HepG2 (cell line): ENCODE measurements around the gene NDRG3. TPM values are rescaled to one million over a fixed set of nuclear protein-coding genes. Genes with fewer than 3 reads are reported as not detected.

Experiments used
- ATAC-seq: fragments of 200-7000 bp; cut with Tn5 transposase; 3 replicates; pipeline ENCODE4 v1.9.1; 2020; ENCODE audit warnings: mild to moderate bottlenecking, moderate library complexity
- BruUV-seq: library from RNA; stranded (reverse); fragments of 400-500 nt; replicated peaks from 2 replicates; lab custom pipeline; 2021; lab: Mats Ljungman, UMichigan
- CTCF ChIA-PET: fragments of 300-600 bp; formaldehyde crosslinking; extraction: SDS; loops from one replicate; lab custom pipeline; 2021; ENCODE audit warnings: low total read pairs, inconsistent platforms, low intra/inter-chr PET ratio; lab: Yijun Ruan, JAX
- POLR2A ChIA-PET: fragments of 350-600 bp; sonication (Branson Sonifier 250); formaldehyde crosslinking; loops from one replicate; lab custom pipeline; 2020; ENCODE audit warnings: antibody characterized with exemption, inconsistent platforms; lab: Yijun Ruan, JAX
- DNase-seq: peaks from one replicate; pipeline ENCODE4 v3.0.0-alpha.2; 2015; ENCODE audit warnings: low spot score
- FAIRE-seq: peaks from 3 replicates; lab custom pipeline; 2011; peaks lifted over from hg19 to GRCh38; lab: Jason Lieb, UNC
- H2AFZ ChIP-seq: one replicate; pipeline ENCODE4 v1.6.1; 2011; ENCODE audit warnings: low read length, inconsistent platforms
- H3K27ac ChIP-seq: fragments of 300-600 bp; 3 replicates; pipeline ENCODE4 v1.8.0; 2011; ENCODE audit warnings: mixed run types, mild to moderate bottlenecking, mixed read lengths, low read length, inconsistent platforms; ENCODE audit not compliant: insufficient read depth; ENCODE audit errors: extremely low read length
- H3K27me3 ChIP-seq, 2 experiments: fragments of 200-600 bp in 1 of 2; 2 replicates in 1 of 2; 3 replicates in 1 of 2; pipeline versions ENCODE4 v1.6.0 to v1.8.0; 2011; ENCODE audit warnings: low read length in 2 of 2, mild to moderate bottlenecking in 2 of 2, moderate library complexity in 2 of 2, inconsistent platforms in 1 of 2; ENCODE audit not compliant: insufficient read depth in 2 of 2, control insufficient read depth in 1 of 2
- H3K36me3 ChIP-seq, 2 experiments: fragments of 200-600 bp in 1 of 2; replicated peaks in 1 of 2; 2 replicates in 1 of 2; 3 replicates in 1 of 2; pipeline versions ENCODE4 v1.5.1 to v1.8.0; 2011; ENCODE audit warnings: low read length in 2 of 2, inconsistent platforms in 1 of 2; ENCODE audit not compliant: insufficient read depth in 2 of 2, control insufficient read depth in 1 of 2
- H3K4me1 ChIP-seq: 2 replicates; pipeline ENCODE4 v1.5.1; 2012; ENCODE audit warnings: low read length, inconsistent platforms; ENCODE audit not compliant: insufficient read depth
- H3K4me2 ChIP-seq: 2 replicates; pipeline ENCODE4 v1.6.0; 2011; ENCODE audit warnings: low read depth, low read length, inconsistent platforms
- H3K4me3 ChIP-seq, 3 experiments: fragments of 200-600 bp in 1 of 3; sonication (generic), shearing (Covaris generic) in 1 of 3; replicated peaks in 1 of 3; 2 replicates each; pipeline ENCODE4 v1.5.1; 2011 to 2016; ENCODE audit warnings: low read length in 3 of 3, inconsistent platforms in 2 of 3, low read depth in 2 of 3, mild to moderate bottlenecking in 2 of 3, control low read depth in 1 of 3, mixed read lengths in 1 of 3; ENCODE audit not compliant: insufficient read depth in 1 of 3
- H3K79me2 ChIP-seq: one replicate; pipeline ENCODE4 v1.6.1; 2011; ENCODE audit warnings: low read length, inconsistent platforms; ENCODE audit not compliant: insufficient read depth
- H3K9ac ChIP-seq: 2 replicates; pipeline ENCODE4 v1.6.0; 2011; ENCODE audit warnings: mild to moderate bottlenecking, low read depth, low read length, inconsistent platforms; ENCODE audit not compliant: insufficient read depth
- H3K9me3 ChIP-seq: 2 replicates; pipeline ENCODE4 v1.5.1; 2012; ENCODE audit warnings: mild to moderate bottlenecking, low read length
- H4K20me1 ChIP-seq: 2 replicates; pipeline ENCODE4 v1.6.0; 2011; ENCODE audit warnings: inconsistent platforms, mild to moderate bottlenecking, low read length, moderate library complexity; ENCODE audit not compliant: insufficient read depth
- ATF7-NPFF ChIP-seq: sonication (generic); formaldehyde crosslinking; IDR thresholded peaks from 2 replicates; pipeline ENCODE4 v1.8.1; 2023; ENCODE audit warnings: mild to moderate bottlenecking, low read depth, missing genetic modification reagents, moderate library complexity
- IRF2 ChIP-seq: IDR thresholded peaks from 2 replicates; pipeline ENCODE4 v1.6.1; 2018; ENCODE audit warnings: missing genetic modification reagents, missing compliant biosample characterization
- KLF16 ChIP-seq, 2 experiments: sonication (generic) in 1 of 2; formaldehyde crosslinking in 1 of 2; IDR thresholded peaks; 2 replicates each; pipeline versions ENCODE4 v1.6.1 to v1.8.0; 2016 to 2023; ENCODE audit warnings: missing genetic modification reagents in 2 of 2, missing compliant biosample characterization in 1 of 2
- MAFK ChIP-seq, 2 experiments: IDR thresholded peaks in 1 of 2; conservative IDR thresholded peaks in 1 of 2; 2 replicates each; pipeline ENCODE4 v1.6.1; 2011; ENCODE audit warnings: improper control_type of control experiment in 2 of 2, low read length in 2 of 2
- MXD4 ChIP-seq: IDR thresholded peaks from 2 replicates; pipeline ENCODE4 v1.6.1; 2016; ENCODE audit warnings: mild to moderate bottlenecking, missing biosample characterization, missing genetic modification reagents
- SUZ12 ChIP-seq: fragments of 150-350 bp; IDR thresholded peaks from 2 replicates; pipeline ENCODE4 v1.6.1; 2014; ENCODE audit warnings: low read depth, low read length
- TBX2 ChIP-seq: sonication (generic); formaldehyde crosslinking; IDR thresholded peaks from 2 replicates; pipeline ENCODE4 v1.5.0; 2020; ENCODE audit warnings: missing genetic modification reagents, mild to moderate bottlenecking, borderline replicate concordance
- WGBS: methylation state at CpG from one replicate; pipeline ENCODE4 v1.1.6; 2017; ENCODE audit warnings: low lambda C conversion rate; 5-methylcytosine and 5-hydroxymethylcytosine counted together
- in situ Hi-C: cut with HindIII; loops from 2 replicates; pipeline ENCODE4 v1.10.0; 2017; ENCODE audit warnings: low pct_unique_long_range_greater_than_20kb; ENCODE audit not compliant: extremely low pct_ligation_motif_present
- intact Hi-C: fragments of 100-400 bp; cut with micrococcal nuclease; formaldehyde crosslinking; loops from one replicate; pipeline ENCODE4 v1.10.0; 2022; ENCODE audit not compliant: unreplicated experiment
- polyA plus RNA-seq, 8 experiments: library from polyadenylated mRNA; depleted of rRNA in 3 of 8; stranded (reverse) in 7 of 8; unstranded in 1 of 8; fragments of >200 nt; fragmentation: Illumina TruSeq in 4 of 8; extraction: Trizol in 4 of 8; gene quantifications; 2 replicates each; pipeline versions ENCODE4 v1.2.1 to v1.2.3, GENCODE V29; 2011 to 2016; ENCODE audit warnings: low read depth in 4 of 8, missing spikeins in 1 of 8, mixed read lengths in 1 of 8; ENCODE audit not compliant: insufficient read depth in 1 of 8
- total RNA-seq, 5 experiments: library from RNA; depleted of rRNA; stranded (reverse); fragments of >200 nt; fragmentation: Illumina TruSeq; extraction: Trizol; gene quantifications; 2 replicates each; pipeline ENCODE4 v1.2.3, GENCODE V29; 2016; ENCODE audit warnings: low read depth in 1 of 5
- TF ChIP-seq, protein P1 (sequence below), 2 experiments: sonication (generic) in 1 of 2; formaldehyde crosslinking in 1 of 2; IDR thresholded peaks; 2 replicates each; pipeline versions ENCODE4 v1.4.0 to v1.6.1; 2016 to 2020; ENCODE audit warnings: borderline replicate concordance in 1 of 2, low read depth in 1 of 2, mild to moderate bottlenecking in 1 of 2, missing genetic modification reagents in 1 of 2
- TF ChIP-seq, protein P2 (sequence below): IDR thresholded peaks from 2 replicates; pipeline ENCODE4 v1.6.1; 2018; ENCODE audit warnings: missing genetic modification reagents, mild to moderate bottlenecking, missing compliant biosample characterization

NDRG3 gene
- total and polyA plus RNA-seq, 2 of the 13 experiments (the other 11 are each of a cell fraction or from before 2014, with no cell fraction given), result 36.0 to 40.5 TPM

DNA sequence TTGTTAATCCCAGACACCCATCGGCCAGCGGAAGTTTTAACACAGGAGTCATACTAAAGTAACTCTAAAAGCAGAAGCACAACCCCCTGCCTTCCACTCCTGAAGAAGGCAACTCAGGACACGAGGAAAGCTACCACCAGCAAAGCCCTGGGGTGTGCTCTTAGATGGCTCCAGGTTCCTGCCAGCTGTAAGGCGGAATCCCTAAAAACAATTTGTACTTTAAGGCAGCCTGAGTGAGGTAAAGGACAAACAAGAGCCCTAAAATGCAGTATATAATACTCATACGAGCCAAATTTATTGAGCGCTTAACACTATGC is 8.7 kb downstream of the NDRG3 start (continued):
- TF ChIP-seq, protein P1, sequence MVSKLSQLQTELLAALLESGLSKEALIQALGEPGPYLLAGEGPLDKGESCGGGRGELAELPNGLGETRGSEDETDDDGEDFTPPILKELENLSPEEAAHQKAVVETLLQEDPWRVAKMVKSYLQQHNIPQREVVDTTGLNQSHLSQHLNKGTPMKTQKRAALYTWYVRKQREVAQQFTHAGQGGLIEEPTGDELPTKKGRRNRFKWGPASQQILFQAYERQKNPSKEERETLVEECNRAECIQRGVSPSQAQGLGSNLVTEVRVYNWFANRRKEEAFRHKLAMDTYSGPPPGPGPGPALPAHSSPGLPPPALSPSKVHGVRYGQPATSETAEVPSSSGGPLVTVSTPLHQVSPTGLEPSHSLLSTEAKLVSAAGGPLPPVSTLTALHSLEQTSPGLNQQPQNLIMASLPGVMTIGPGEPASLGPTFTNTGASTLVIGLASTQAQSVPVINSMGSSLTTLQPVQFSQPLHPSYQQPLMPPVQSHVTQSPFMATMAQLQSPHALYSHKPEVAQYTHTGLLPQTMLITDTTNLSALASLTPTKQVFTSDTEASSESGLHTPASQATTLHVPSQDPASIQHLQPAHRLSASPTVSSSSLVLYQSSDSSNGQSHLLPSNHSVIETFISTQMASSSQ (IDR thresholded peaks at IDR 0.05; ENCODE audit: low read depth), result no peak
- TF ChIP-seq, protein P1 (CRISPR knock-in tag; IDR thresholded peaks at IDR 0.05; ENCODE audit: borderline replicate concordance), result no peak
- TF ChIP-seq, protein P2, sequence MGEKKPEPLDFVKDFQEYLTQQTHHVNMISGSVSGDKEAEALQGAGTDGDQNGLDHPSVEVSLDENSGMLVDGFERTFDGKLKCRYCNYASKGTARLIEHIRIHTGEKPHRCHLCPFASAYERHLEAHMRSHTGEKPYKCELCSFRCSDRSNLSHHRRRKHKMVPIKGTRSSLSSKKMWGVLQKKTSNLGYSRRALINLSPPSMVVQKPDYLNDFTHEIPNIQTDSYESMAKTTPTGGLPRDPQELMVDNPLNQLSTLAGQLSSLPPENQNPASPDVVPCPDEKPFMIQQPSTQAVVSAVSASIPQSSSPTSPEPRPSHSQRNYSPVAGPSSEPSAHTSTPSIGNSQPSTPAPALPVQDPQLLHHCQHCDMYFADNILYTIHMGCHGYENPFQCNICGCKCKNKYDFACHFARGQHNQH (CRISPR knock-in tag), result no peak
- TF ChIP-seq IRF2 (CRISPR knock-in tag), result no peak
- no peak for TF ChIP-seq TBX2 (CRISPR knock-in tag)

DNA sequence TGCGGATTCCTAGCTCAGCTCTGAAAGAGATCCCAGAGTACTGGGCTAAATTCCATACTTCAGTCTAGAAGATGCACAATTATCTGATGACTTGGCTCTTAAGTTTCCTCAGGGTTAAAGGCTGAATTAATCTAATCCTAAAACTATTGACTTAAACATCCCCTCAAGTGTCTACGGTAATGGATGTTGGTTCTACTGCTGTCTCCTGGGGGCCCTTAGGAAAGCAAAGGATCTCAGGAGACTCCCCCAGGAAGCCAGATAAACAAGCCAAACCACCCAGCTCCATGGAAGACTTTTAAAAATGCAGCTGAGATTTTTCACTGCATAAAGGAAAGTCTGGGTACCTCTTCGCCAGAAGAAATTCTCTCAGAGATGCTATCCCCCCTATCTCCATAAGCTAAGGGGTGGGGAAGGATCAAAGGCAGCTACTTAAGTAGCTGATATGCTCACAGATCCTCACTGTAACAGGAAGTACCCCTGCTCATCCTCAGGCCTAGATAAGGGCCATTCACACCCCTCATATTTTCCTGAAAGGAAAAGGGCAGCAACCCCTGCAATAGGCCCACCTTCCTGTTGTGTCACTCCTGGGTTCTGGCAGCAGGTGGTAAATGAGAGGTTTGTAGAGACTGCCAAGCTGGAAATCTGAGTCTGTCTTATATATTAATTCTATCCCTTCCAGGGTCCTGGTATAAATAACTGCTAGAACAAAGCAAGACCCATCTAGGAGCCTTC is 9.3 kb downstream of the NDRG3 start:
- in situ Hi-C loops, result no loop called here
- POLR2A ChIA-PET, result interaction anchor here (0.8 to 1.7 kb wide), 4 partner anchors 10 to 163 kb away, joined by 3 to 5 read pairs (median 4); partner anchors contain the start of genes NDRG3, RAB5IF and TGIF2
- FAIRE-seq, result no peak

More for the DNA sequence above, 9.3 kb downstream of the NDRG3 start:
- Histone ChIP-seq H3K27ac (no peak overlapping the region), H3K79me2 (peaks cover 11% of the 10 kb centered on the region), H3K9ac (no peak overlapping the region), H3K36me3 (no peaks in the 10 kb centered on the region; a peak in 1 of 5 replicates), H3K4me3 (no peak overlapping the region), H3K27me3 (no peaks in the 10 kb centered on the region), H3K4me1 (peaks cover 39% of the 10 kb centered on the region), H3K4me2 (no peak overlapping the region), H4K20me1 (no peaks in the 10 kb centered on the region), H3K9me3 (no peaks in the 10 kb centered on the region), H2AFZ (no peak overlapping the region)
- CTCF ChIA-PET, result no interaction called here
- ATAC-seq (no peak), DNase-seq (no peak)
- TF ChIP-seq ATF7-NPFF (CRISPR knock-in tag) (no peak), KLF16 (CRISPR knock-in tag; IDR thresholded peaks at IDR 0.05) (no peak), SUZ12 (no peak), MXD4 (CRISPR knock-in tag) (no peak), MAFK (conservative IDR thresholded peaks at IDR 0.05 in 1 of 2, IDR thresholded peaks at IDR 0.05 in 1 of 2; ENCODE audit: low read length in 2 of 2) (0 out of 4 replicates have a peak, but pooled peaks of 1 of the 2 experiments have one; percentile 6)
- no TSS peak for BruUV-seq
- 98% methylated on average over 3 of the region's 3 CpGs for WGBS
- intact Hi-C loops, result no loop called here
